ENCODE data around the gene PGAM5.

GRCh38 chr12:132687211-132688164 lies 23.2 kb upstream of the PGAM5 start, which contains the start of the genes POLE and PXMP2:
- TF ChIP-seq CTCF (IDR thresholded peaks at IDR 0.05) (peak in 2 of 3 experiments; percentile 4 to 14), POLR2A (IDR thresholded peaks at IDR 0.05) (no peak)
